Measurements from ENCODE around the gene GCSH. TPM values are rescaled to one million over a fixed set of nuclear protein-coding genes. Genes with fewer than 3 reads are reported as not detected.

Gene GCSH
- total RNA-seq, 2 experiments from 2014 or later, result 21.0 to 25.3 TPM

- DNase-seq (no peak), ATAC-seq (no peak)
- ChIA-PET POLR2A (no interaction called here), CTCF (no interaction called here)
- TF ChIP-seq, protein P1, sequence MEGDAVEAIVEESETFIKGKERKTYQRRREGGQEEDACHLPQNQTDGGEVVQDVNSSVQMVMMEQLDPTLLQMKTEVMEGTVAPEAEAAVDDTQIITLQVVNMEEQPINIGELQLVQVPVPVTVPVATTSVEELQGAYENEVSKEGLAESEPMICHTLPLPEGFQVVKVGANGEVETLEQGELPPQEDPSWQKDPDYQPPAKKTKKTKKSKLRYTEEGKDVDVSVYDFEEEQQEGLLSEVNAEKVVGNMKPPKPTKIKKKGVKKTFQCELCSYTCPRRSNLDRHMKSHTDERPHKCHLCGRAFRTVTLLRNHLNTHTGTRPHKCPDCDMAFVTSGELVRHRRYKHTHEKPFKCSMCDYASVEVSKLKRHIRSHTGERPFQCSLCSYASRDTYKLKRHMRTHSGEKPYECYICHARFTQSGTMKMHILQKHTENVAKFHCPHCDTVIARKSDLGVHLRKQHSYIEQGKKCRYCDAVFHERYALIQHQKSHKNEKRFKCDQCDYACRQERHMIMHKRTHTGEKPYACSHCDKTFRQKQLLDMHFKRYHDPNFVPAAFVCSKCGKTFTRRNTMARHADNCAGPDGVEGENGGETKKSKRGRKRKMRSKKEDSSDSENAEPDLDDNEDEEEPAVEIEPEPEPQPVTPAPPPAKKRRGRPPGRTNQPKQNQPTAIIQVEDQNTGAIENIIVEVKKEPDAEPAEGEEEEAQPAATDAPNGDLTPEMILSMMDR (IDR thresholded peaks at IDR 0.05), result no peak
- Mint-ChIP-seq H3K4me3 (no peak overlapping the region), H3K27me3 (peaks cover 3% of the 10 kb centered on the region), H3K36me3 (ENCODE audit: low read depth) (no peaks in the 10 kb centered on the region), H3K4me1 (ENCODE audit: low read depth) (no peaks in the 10 kb centered on the region), H3K9me3 (no peaks in the 10 kb centered on the region), H3K27ac (no peak overlapping the region)
- intact Hi-C loops (cut with micrococcal nuclease), result no loop called here
These were observed 9.8 kb upstream of the GCSH start for GRCh38 chr16:81105946-81106345.

GRCh38 chr16:81101702-81102101, 5.5 kb upstream of the GCSH start:
- DNase-seq (no peak), ATAC-seq (no peak)
- Mint-ChIP-seq H3K4me3 (no peak overlapping the region), H3K4me1 (ENCODE audit: low read depth) (peaks cover 4% of the 10 kb centered on the region), H3K27ac (no peak overlapping the region), H3K27me3 (peaks cover 3% of the 10 kb centered on the region), H3K36me3 (ENCODE audit: low read depth) (no peaks in the 10 kb centered on the region), H3K9me3 (no peaks in the 10 kb centered on the region)
- POLR2A ChIA-PET, result no interaction called here
- intact Hi-C loops (cut with micrococcal nuclease), result no loop called here
- CTCF ChIA-PET, result interaction anchor here (5.0 kb wide), 1 partner anchor 65 kb away, joined by 20 read pairs; the partner anchor contains the start of gene ATMIN
- TF ChIP-seq, protein P1 (IDR thresholded peaks at IDR 0.05), result no peak

DNA sequence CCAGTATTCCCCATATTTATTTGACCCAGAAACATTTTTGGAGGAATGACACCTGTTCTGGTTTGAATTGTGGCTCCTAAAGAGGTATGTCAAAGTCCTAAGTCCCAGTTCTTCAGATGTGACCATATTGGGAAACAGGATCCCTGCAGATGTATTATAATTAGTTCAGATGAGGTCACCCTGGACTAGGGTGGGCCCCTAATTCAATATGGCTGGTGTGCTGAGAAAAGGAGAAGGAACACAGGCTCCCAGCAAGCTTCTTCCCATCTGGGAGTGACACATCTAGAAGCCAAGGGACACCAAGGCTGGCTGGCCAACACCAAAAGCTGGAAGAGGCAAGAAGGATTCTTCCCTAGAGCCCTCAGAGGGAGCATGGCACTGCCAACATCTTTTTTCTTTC, 3.8 kb upstream of the GCSH start:
- CTCF ChIA-PET, result interaction anchor here (0.6 to 5.0 kb wide), 2 partner anchors 64 to 73 kb away, joined by 3 to 20 read pairs; partner anchors contain the start of gene ATMIN
- POLR2A ChIA-PET, result no interaction called here
- ATAC-seq, result no peak
- no peak overlapping the region for H3K27ac Mint-ChIP-seq
- H3K27me3 Mint-ChIP-seq, result peaks cover 3% of the 10 kb centered on the region
- no peak for DNase-seq
- peaks cover 2% of the 10 kb centered on the region for H3K9me3 Mint-ChIP-seq
- no peak overlapping the region for H3K4me3 Mint-ChIP-seq
- no peaks in the 10 kb centered on the region for H3K36me3 Mint-ChIP-seq (ENCODE audit: low read depth)
- peaks cover 8% of the 10 kb centered on the region for H3K4me1 Mint-ChIP-seq (ENCODE audit: low read depth)
- intact Hi-C loops (cut with micrococcal nuclease), result no loop called here
- TF ChIP-seq, protein P1 (IDR thresholded peaks at IDR 0.05), result no peak

- TF ChIP-seq, protein P1 (IDR thresholded peaks at IDR 0.05), result no peak
- DNase-seq (no peak), ATAC-seq (no peak)
- ChIA-PET CTCF (interaction anchor here (0.6 to 5.0 kb wide), 2 partner anchors 9 to 61 kb away, joined by 3 to 20 read pairs; partner anchors contain the start of gene ATMIN), POLR2A (no interaction called here)
- H3K4me1 Mint-ChIP-seq (ENCODE audit: low read depth), result peaks cover 12% of the 10 kb centered on the region
- H3K9me3 Mint-ChIP-seq, result peaks cover 2% of the 10 kb centered on the region
- no peak overlapping the region for H3K4me3 Mint-ChIP-seq
- intact Hi-C loops (cut with micrococcal nuclease), result no loop called here
- no peaks in the 10 kb centered on the region for H3K27me3 Mint-ChIP-seq
- H3K27ac Mint-ChIP-seq, result no peak overlapping the region
- H3K36me3 Mint-ChIP-seq (ENCODE audit: low read depth), result no peaks in the 10 kb centered on the region
These were observed 1.0 kb upstream of the GCSH start for GRCh38 chr16:81097230-81097629.

GRCh38 chr16:81096715-81097208, 567 bp upstream of the GCSH start:
- Mint-ChIP-seq H3K27me3 (no peaks in the 10 kb centered on the region), H3K9me3 (peaks cover 2% of the 10 kb centered on the region), H3K4me3 (peak overlapping the region; percentile 63), H3K27ac (peak overlapping the region; percentile 64), H3K4me1 (ENCODE audit: low read depth) (peaks cover 14% of the 10 kb centered on the region), H3K36me3 (ENCODE audit: low read depth) (no peaks in the 10 kb centered on the region)
- ChIA-PET POLR2A (no interaction called here), CTCF (interaction anchor here (0.6 kb wide), 1 partner anchor 10 kb away, joined by 3 read pairs; no protein-coding TSS in a partner anchor)
- TF ChIP-seq, protein P1 (IDR thresholded peaks at IDR 0.05), result no peak
- no peak for ATAC-seq
- DNase-seq, result no peak
- intact Hi-C loops (cut with micrococcal nuclease), result loop anchor here (1.0 kb wide), 1 partner anchor 20 kb away; no protein-coding TSS in a partner anchor
